ENCODE results near the gene SP2. TPM values are rescaled to one million over a fixed set of nuclear protein-coding genes. Genes with fewer than 3 reads are reported as not detected.

SP2 gene
- total and polyA plus RNA-seq, 4 experiments from 2014 or later: 3.0 to 39.9 (median 28.4) TPM

- Histone ChIP-seq H3K9me3 (ENCODE audit: control insufficient read depth in 1 of 2, low read length in 2 of 2) (no peaks in the 10 kb centered on the region), H3K36me3 (ENCODE audit: insufficient read depth, low read length) (no peaks in the 10 kb centered on the region), H3K4me3 (ENCODE audit: low read length in 2 of 2) (no peak overlapping the region), H3K27ac (ENCODE audit: low read depth, low read length) (no peak overlapping the region), H3K4me1 (ENCODE audit: insufficient read depth, low read length) (peaks cover 9% of the 10 kb centered on the region), H3K27me3 (ENCODE audit: insufficient read depth, low read length) (no peaks in the 10 kb centered on the region)
- no peak for DNase-seq
- no peak overlapping the region for H3K4me3 Mint-ChIP-seq
- no peaks in the 10 kb centered on the region for H3K36me3 Mint-ChIP-seq
- peaks cover 26 to 32% of the 10 kb centered on the region in 2 donors for H3K27me3 Mint-ChIP-seq
- H3K9me3 Mint-ChIP-seq: peaks cover 0 to 1% (median 0%) of the 10 kb centered on the region in 8 donors
- ChIA-PET POLR2A (ENCODE audit: partially characterized antibody) (no interaction called here), CTCF (ENCODE audit: partially characterized antibody) (no interaction called here)
- H3K4me1 Mint-ChIP-seq: peaks cover 0 to 10% (median 6%) of the 10 kb centered on the region in 4 donors
- intact Hi-C loops (cut with micrococcal nuclease): no loop called here
- H3K27ac Mint-ChIP-seq: no peak overlapping the region
Measured at GRCh38 chr17:47869114-47869513, 26.9 kb upstream of the SP2 start.

DNA sequence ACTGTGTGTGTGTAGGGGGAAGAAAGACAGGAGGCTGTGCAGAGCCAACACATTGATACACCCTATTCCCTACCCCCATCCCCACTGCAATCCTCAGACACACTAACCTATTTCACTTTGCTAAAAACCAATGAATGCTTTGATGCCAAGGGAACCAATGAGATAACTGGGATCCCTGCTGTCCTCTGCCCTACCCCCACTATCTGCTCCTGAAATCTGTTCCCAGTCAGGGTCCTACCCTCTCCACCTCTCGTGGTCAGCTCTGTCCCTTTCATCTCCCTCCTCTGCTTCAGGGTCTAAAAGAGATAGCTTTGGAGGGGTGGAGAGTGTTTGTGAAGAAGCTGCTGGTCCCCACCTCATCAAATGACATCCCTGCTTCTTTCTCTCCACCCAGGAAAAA, 26.0 kb upstream of the SP2 start:
- no peak overlapping the region for H3K4me3 ChIP-seq (ENCODE audit: low read length in 2 of 2)
- no peak overlapping the region for H3K27ac Mint-ChIP-seq
- POLR2A ChIA-PET (ENCODE audit: partially characterized antibody): no interaction called here
- no peaks in the 10 kb centered on the region for H3K27me3 ChIP-seq (ENCODE audit: insufficient read depth, low read length)
- H3K9me3 ChIP-seq (ENCODE audit: control insufficient read depth in 1 of 2, low read length in 2 of 2): no peaks in the 10 kb centered on the region
- no peaks in the 10 kb centered on the region for H3K36me3 ChIP-seq (ENCODE audit: insufficient read depth, low read length)
- H3K36me3 Mint-ChIP-seq: no peaks in the 10 kb centered on the region
- H3K4me1 Mint-ChIP-seq: peaks cover 0 to 4% (median 2%) of the 10 kb centered on the region in 4 donors
- peaks cover 0 to 1% (median 0%) of the 10 kb centered on the region in 8 donors for H3K9me3 Mint-ChIP-seq
- H3K4me3 Mint-ChIP-seq: no peak overlapping the region
- CTCF ChIA-PET (ENCODE audit: partially characterized antibody): no interaction called here
- H3K27ac ChIP-seq (ENCODE audit: low read depth, low read length): no peak overlapping the region
- no peak for DNase-seq
- H3K27me3 Mint-ChIP-seq: peaks cover 30 to 33% of the 10 kb centered on the region in 2 donors
- intact Hi-C loops (cut with micrococcal nuclease): no loop called here
- H3K4me1 ChIP-seq (ENCODE audit: insufficient read depth, low read length): peaks cover 3% of the 10 kb centered on the region

DNA sequence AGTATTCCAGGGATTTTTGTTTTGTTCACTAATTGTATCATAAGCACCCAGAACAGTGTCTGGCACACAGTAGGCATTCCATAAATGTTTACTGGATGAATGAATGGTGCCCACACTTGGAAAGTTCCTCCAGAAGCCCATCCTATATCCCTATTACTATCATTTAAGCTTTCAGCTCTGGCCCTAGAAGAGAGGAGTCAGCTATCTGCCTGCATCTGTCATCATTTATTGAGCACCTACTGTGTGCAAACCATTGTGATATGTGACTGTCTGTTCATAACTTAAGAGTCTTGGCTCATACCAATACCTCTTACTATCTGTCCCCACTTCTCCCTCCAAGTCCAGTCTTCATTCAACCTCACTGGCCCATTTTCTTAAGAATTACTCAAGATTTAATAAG, 25.0 kb upstream of the SP2 start:
- H3K27me3 Mint-ChIP-seq: peaks cover 34 to 38% of the 10 kb centered on the region in 2 donors
- H3K4me1 Mint-ChIP-seq: peaks cover 0 to 1% (median 0%) of the 10 kb centered on the region in 4 donors
- ChIA-PET POLR2A (ENCODE audit: partially characterized antibody) (no interaction called here), CTCF (ENCODE audit: partially characterized antibody) (no interaction called here)
- H3K27ac Mint-ChIP-seq: no peak overlapping the region
- Histone ChIP-seq H3K4me1 (ENCODE audit: insufficient read depth, low read length) (no peaks in the 10 kb centered on the region), H3K27me3 (ENCODE audit: insufficient read depth, low read length) (no peaks in the 10 kb centered on the region), H3K27ac (ENCODE audit: low read depth, low read length) (no peak overlapping the region), H3K4me3 (ENCODE audit: low read length in 2 of 2) (no peak overlapping the region), H3K36me3 (ENCODE audit: insufficient read depth, low read length) (no peaks in the 10 kb centered on the region), H3K9me3 (ENCODE audit: control insufficient read depth in 1 of 2, low read length in 2 of 2) (no peaks in the 10 kb centered on the region)
- H3K4me3 Mint-ChIP-seq: no peak overlapping the region
- no peak for DNase-seq
- H3K36me3 Mint-ChIP-seq: no peaks in the 10 kb centered on the region
- peaks cover 0 to 1% (median 0%) of the 10 kb centered on the region in 8 donors for H3K9me3 Mint-ChIP-seq
- intact Hi-C loops (cut with micrococcal nuclease): no loop called here

DNA sequence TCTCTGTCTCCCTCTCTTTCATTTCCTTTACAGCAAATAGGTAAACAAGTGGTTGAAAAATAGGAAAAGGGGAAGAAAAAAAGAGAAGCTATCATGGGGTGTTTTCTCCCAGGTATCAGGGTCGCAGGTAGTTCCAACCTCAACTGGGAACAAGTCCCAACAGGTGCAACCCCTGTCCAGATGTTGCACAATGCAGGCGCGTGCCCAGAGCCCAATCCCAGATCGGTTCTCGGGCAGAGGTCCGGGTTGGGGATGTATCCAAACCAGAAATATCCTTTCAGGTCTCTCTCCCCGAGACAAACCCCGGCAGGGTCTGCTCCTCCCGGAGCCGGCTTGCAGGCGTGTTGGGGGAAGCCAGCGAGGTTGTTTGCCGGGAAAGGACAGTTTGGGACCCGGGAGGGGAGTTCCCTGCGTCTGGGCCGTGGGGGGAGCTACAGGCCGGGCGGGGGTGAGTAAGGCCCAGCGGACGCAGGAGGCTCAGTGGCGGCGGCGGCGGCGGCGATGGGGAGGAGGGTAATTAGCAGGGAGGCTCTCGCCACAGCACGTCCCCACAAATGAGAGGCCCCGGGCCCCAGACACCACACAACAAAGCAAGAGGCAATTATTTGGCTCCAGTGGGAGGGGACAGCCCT, 23.9 kb upstream of the SP2 start:
- no peaks in the 10 kb centered on the region for H3K9me3 ChIP-seq (ENCODE audit: control insufficient read depth in 1 of 2, low read length in 2 of 2)
- CTCF ChIA-PET (ENCODE audit: partially characterized antibody): interaction anchor here (0.8 kb wide), 1 partner anchor 24 kb away, joined by 3 read pairs; no protein-coding TSS in a partner anchor
- H3K27ac ChIP-seq (ENCODE audit: low read depth, low read length): no peak overlapping the region

DNA sequence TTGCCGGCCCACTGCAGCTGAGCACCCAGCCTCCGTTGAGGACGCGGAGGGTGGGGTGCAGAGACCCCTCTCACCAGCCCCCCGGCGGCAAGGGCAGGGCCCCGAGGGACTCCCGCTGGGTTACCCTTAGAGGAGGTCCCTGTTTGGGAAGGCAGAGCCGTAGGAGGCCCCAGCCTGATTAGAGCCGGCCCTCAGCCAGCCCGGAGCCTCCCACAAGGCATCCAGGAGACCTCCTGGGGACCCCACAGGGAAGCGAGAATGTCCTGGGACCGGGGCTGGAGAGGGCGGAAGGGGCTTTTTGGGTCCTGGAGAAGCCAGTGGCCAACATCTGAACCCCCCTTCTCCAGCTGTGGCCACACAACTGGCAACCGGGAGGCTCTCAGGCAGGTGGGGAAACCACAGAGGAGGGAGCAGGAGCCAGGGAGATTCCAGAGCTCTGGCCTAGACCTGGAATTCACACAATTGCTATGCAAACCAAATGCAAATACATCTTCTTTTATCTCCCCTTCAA, 23.3 kb upstream of the SP2 start:
- peaks cover 0 to 1% (median 0%) of the 10 kb centered on the region in 8 donors for H3K9me3 Mint-ChIP-seq

More for the DNA sequence above, 23.9 kb upstream of the SP2 start:
- no peaks in the 10 kb centered on the region for H3K36me3 Mint-ChIP-seq
- no peaks in the 10 kb centered on the region for H3K27me3 ChIP-seq (ENCODE audit: insufficient read depth, low read length)
- peaks cover 31 to 39% of the 10 kb centered on the region in 2 donors for H3K27me3 Mint-ChIP-seq
- intact Hi-C loops (cut with micrococcal nuclease): no loop called here
- H3K36me3 ChIP-seq (ENCODE audit: insufficient read depth, low read length): no peaks in the 10 kb centered on the region
- H3K4me1 ChIP-seq (ENCODE audit: insufficient read depth, low read length): no peaks in the 10 kb centered on the region
- H3K9me3 Mint-ChIP-seq: peaks cover 0 to 1% (median 0%) of the 10 kb centered on the region in 8 donors
- no peak overlapping the region for H3K27ac Mint-ChIP-seq
- no peak overlapping the region for H3K4me3 Mint-ChIP-seq
- POLR2A ChIA-PET (ENCODE audit: partially characterized antibody): interaction anchor here (1.2 kb wide), 1 partner anchor 18 kb away, joined by 3 read pairs; no protein-coding TSS in a partner anchor
- DNase-seq: no peak
- H3K4me1 Mint-ChIP-seq: no peaks in the 10 kb centered on the region
- no peak overlapping the region for H3K4me3 ChIP-seq (ENCODE audit: low read length in 2 of 2)

GRCh38 chr17:47873200-47874090, 22.6 kb upstream of the SP2 start:
- Mint-ChIP-seq H3K27me3 (peaks cover 30 to 43% of the 10 kb centered on the region in 2 donors), H3K9me3 (peaks cover 0 to 2% (median 0%) of the 10 kb centered on the region in 8 donors), H3K4me3 (no peak overlapping the region), H3K36me3 (peaks cover 0 to 3% of the 10 kb centered on the region in 2 donors), H3K4me1 (peaks cover 0 to 3% (median 0%) of the 10 kb centered on the region in 4 donors), H3K27ac (peak overlapping the region in 2 of 7 donors; percentile 63 to 84)
- no peak for DNase-seq
- CTCF ChIA-PET (ENCODE audit: partially characterized antibody): no interaction called here
- Histone ChIP-seq H3K9me3 (ENCODE audit: control insufficient read depth in 1 of 2, low read length in 2 of 2) (no peaks in the 10 kb centered on the region), H3K27ac (ENCODE audit: low read depth, low read length) (no peak overlapping the region), H3K4me1 (ENCODE audit: insufficient read depth, low read length) (no peaks in the 10 kb centered on the region), H3K4me3 (ENCODE audit: low read length in 2 of 2) (no peak overlapping the region), H3K36me3 (ENCODE audit: insufficient read depth, low read length) (no peaks in the 10 kb centered on the region), H3K27me3 (ENCODE audit: insufficient read depth, low read length) (no peaks in the 10 kb centered on the region)
- POLR2A ChIA-PET (ENCODE audit: partially characterized antibody): interaction anchor here (0.7 to 1.2 kb wide), 2 partner anchors 16 to 1318 kb away, joined by 3 read pairs; no protein-coding TSS in a partner anchor
- intact Hi-C loops (cut with micrococcal nuclease): no loop called here

More for the DNA sequence above, 23.3 kb upstream of the SP2 start:
- POLR2A ChIA-PET (ENCODE audit: partially characterized antibody): interaction anchor here (1.2 kb wide), 1 partner anchor 17 kb away, joined by 3 read pairs; no protein-coding TSS in a partner anchor
- DNase-seq: no peak
- Mint-ChIP-seq H3K27ac (no peak overlapping the region), H3K27me3 (peaks cover 30 to 40% of the 10 kb centered on the region in 2 donors), H3K4me1 (no peaks in the 10 kb centered on the region), H3K4me3 (no peak overlapping the region), H3K36me3 (no peaks in the 10 kb centered on the region)
- H3K36me3 ChIP-seq (ENCODE audit: insufficient read depth, low read length): no peaks in the 10 kb centered on the region
- no peaks in the 10 kb centered on the region for H3K9me3 ChIP-seq (ENCODE audit: control insufficient read depth in 1 of 2, low read length in 2 of 2)
- H3K27ac ChIP-seq (ENCODE audit: low read depth, low read length): no peak overlapping the region
- CTCF ChIA-PET (ENCODE audit: partially characterized antibody): no interaction called here
- H3K4me1 ChIP-seq (ENCODE audit: insufficient read depth, low read length): no peaks in the 10 kb centered on the region
- H3K27me3 ChIP-seq (ENCODE audit: insufficient read depth, low read length): no peaks in the 10 kb centered on the region
- intact Hi-C loops (cut with micrococcal nuclease): no loop called here
- no peak overlapping the region for H3K4me3 ChIP-seq (ENCODE audit: low read length in 2 of 2)

Measured in CD4-positive, alpha-beta memory T cell (primary cell).